ENCODE results near the gene PTPN11. TPM values are rescaled to one million over a fixed set of nuclear protein-coding genes. Genes with fewer than 3 reads are reported as not detected.

PTPN11 gene
- total and polyA plus RNA-seq, 10 of the 15 experiments (the other 5 are each of a cell fraction or from before 2014, with no cell fraction given) = 14.6 to 85.2 (median 58.6) TPM

- TF ChIP-seq SREBF1 (IDR thresholded peaks at IDR 0.05; ENCODE audit: low read length) (no peak), CUX1 (IDR thresholded peaks at IDR 0.05; ENCODE audit: insufficient replicate concordance, low read depth, low read length) (no peak), NBN (IDR thresholded peaks at IDR 0.05) (no peak), ZNF622 (IDR thresholded peaks at IDR 0.05) (no peak), SREBF2 (IDR thresholded peaks at IDR 0.05; ENCODE audit: low read length) (no peak), RELB (IDR thresholded peaks at IDR 0.05; ENCODE audit: low read depth) (no peak), CHD2 (IDR thresholded peaks at IDR 0.05; ENCODE audit: borderline replicate concordance, low read depth, low read length) (no peak)
Observed at GRCh38 chr12:112468046-112468445, 49.3 kb downstream of the PTPN11 start (continued).

Data from GM12878 (cell line).